OCI-LY3 (cell line): ENCODE results near the gene GIPC2.
"Not testable (repeated sequence)": the region's sequence is repeated elsewhere in the genome, so short reads cannot be mapped to it uniquely, and the experiment has no call there.

Experiments
- H2AFZ ChIP-seq: fragments of 200-600, 300-600 bp; shearing (Covaris generic); 2 replicates; pipeline ENCODE4 v1.6.0; 2014; ENCODE audit warnings: antibody characterized with exemption, low read depth, low read length
- H3K27ac ChIP-seq: fragments of 200-600, 300-600 bp; sonication (generic); 2 replicates; pipeline ENCODE4 v1.5.1; 2014; ENCODE audit warnings: mild to moderate bottlenecking, low read length, moderate library complexity, mixed read lengths
- H3K27me3 ChIP-seq: fragments of 200-600, 300-600 bp; sonication (generic); 2 replicates; pipeline ENCODE4 v1.6.1; 2014; ENCODE audit warnings: low read depth, low read length, mixed read lengths
- H3K36me3 ChIP-seq: fragments of 200-600, 300-600 bp; sonication (generic); replicated peaks from 2 replicates; pipeline ENCODE3; 2014; ENCODE audit warnings: low read depth, low read length, mixed read lengths
- H3K4me1 ChIP-seq: fragments of 300-600, 200-600 bp; sonication (generic); 2 replicates; pipeline ENCODE4 v1.6.1; 2014; ENCODE audit warnings: low read length, mixed read lengths
- H3K4me2 ChIP-seq: fragments of 200-600, 300-600 bp; sonication (generic); 2 replicates; pipeline ENCODE4 v1.6.1; 2014; ENCODE audit warnings: low read length, mixed read lengths
- H3K4me3 ChIP-seq: fragments of 300-600, 200-600 bp; sonication (generic); 2 replicates; pipeline ENCODE4 v1.5.1; 2014; ENCODE audit warnings: antibody characterized with exemption, mild to moderate bottlenecking, low read length, moderate library complexity
- H3K79me2 ChIP-seq: fragments of 300-600, 200-600 bp; shearing (Covaris generic); 2 replicates; pipeline ENCODE4 v1.6.1; 2014; ENCODE audit warnings: mild to moderate bottlenecking, low read length, mixed read lengths
- H3K9ac ChIP-seq: fragments of 300-600, 200-600 bp; shearing (Covaris generic); 2 replicates; pipeline ENCODE4 v1.6.0; 2014; ENCODE audit warnings: mild to moderate bottlenecking, low read length, moderate library complexity
- H3K9me3 ChIP-seq: fragments of 200-600, 300-600 bp; shearing (Covaris generic); 2 replicates; pipeline ENCODE4 v1.6.1; 2014; ENCODE audit warnings: low read length, mixed read lengths; ENCODE audit not compliant: insufficient read depth
- H4K20me1 ChIP-seq: fragments of 200-600, 300-600 bp; sonication (generic); 2 replicates; pipeline ENCODE4 v1.6.1; 2016; ENCODE audit warnings: low read length, mixed read lengths; ENCODE audit not compliant: insufficient read depth
- EZH2phosphoT487 ChIP-seq: fragments of 200-600 bp; shearing (Covaris generic); IDR thresholded peaks from 2 replicates; pipeline ENCODE4 v1.6.1; 2018; ENCODE audit warnings: antibody characterized with exemption, mixed run types, low read depth
- TF ChIP-seq, protein P1 (sequence below): fragments of 200-600, 300-600 bp; sonication (generic); IDR thresholded peaks from 2 replicates; pipeline ENCODE4 v1.5.1; 2014; ENCODE audit warnings: antibody characterized with exemption, low read length, low read depth

Gene GIPC2

DNA sequence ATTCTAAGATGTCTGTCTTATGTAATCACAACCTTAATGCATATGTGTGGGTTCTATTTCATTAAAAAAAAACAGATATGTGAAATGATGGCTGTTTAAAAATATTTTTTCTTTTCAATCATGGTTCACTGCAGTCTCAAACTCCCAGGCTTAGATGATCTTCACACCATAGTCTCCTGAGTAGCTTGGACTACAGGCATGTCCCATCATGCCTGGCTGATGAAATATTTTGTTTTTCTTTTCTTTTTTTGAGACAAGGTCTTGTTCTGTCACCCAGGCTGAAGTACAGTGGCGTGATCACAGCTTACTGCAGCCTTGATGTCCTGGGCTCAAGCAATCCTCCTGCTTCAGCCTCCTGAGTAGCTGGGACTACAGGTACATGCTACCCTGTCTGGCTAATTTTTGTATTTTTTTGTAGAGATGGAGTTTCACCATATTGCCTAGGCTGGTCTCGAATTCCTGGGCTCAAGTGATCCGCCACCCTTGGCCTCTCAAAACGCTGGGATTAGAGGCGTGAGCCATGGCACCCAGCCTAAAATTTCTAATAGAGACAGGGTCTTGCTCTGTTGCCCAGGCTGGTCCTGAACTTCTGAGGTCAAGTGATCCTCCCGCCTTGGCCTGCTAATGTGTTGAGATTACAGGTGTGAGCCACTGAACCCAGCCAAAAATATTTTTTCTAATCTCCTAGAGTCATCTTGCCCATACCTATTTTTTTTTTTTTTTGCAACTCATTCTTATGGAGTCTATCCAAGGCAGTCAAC lies 67.6 kb downstream of the GIPC2 start:
- Histone ChIP-seq H3K36me3 (no peaks in the 10 kb centered on the region), H4K20me1 (no peaks in the 10 kb centered on the region), H3K9me3 (no peaks in the 10 kb centered on the region), H3K79me2 (no peaks in the 10 kb centered on the region), H2AFZ (no peak overlapping the region), H3K4me1 (peaks cover 3% of the 10 kb centered on the region; the same call in 1 of the 2 replicates), H3K9ac (no peak overlapping the region), H3K27ac (no peak overlapping the region), H3K4me3 (no peak overlapping the region), H3K27me3 (no peaks in the 10 kb centered on the region), H3K4me2 (no peak overlapping the region)
- TF ChIP-seq EZH2phosphoT487: no peak
- TF ChIP-seq, protein P1, sequence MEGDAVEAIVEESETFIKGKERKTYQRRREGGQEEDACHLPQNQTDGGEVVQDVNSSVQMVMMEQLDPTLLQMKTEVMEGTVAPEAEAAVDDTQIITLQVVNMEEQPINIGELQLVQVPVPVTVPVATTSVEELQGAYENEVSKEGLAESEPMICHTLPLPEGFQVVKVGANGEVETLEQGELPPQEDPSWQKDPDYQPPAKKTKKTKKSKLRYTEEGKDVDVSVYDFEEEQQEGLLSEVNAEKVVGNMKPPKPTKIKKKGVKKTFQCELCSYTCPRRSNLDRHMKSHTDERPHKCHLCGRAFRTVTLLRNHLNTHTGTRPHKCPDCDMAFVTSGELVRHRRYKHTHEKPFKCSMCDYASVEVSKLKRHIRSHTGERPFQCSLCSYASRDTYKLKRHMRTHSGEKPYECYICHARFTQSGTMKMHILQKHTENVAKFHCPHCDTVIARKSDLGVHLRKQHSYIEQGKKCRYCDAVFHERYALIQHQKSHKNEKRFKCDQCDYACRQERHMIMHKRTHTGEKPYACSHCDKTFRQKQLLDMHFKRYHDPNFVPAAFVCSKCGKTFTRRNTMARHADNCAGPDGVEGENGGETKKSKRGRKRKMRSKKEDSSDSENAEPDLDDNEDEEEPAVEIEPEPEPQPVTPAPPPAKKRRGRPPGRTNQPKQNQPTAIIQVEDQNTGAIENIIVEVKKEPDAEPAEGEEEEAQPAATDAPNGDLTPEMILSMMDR: no peak

DNA sequence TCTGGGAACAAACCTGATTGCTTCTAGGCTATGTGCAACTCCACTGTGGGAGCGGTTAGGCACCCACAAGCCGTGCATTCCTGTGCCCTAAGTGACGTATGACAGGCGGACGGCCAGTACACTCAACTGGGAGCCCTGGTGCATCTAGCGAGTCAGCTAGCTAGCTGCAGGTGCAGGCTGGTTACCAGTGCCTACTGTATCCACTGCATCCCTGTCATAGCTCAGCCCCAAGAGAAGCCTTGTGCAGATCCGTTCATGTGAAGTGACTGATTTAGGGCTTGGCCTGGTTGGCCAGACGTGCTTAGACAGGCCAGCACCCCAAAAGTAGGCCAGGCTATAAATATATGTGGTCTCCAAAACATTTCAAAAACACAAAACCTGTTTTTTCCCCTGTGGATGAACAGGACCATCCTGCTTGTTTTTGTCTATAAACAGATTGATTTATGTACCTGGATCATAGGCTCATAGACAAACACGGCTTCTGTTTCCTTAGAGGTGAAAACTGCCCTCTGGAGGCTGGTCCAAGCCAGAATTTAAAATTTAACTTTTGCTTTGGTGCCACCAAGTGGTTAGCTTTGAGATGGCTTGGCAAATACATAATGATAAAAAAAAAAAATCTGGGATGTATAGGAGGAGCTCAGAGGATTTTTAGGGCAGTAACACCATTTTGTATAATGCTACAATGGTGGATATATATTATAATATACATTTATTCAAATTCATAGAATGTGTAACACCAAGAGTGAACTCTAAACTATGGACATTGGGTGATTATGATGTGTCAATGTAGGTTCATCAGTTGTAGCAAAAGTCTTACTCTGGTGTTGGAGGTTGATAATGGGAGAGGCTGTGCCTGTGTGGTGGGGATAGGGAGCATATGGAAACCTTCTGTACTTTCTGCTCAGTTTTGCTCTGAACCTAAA lies 68.5 kb downstream of the GIPC2 start:
- Histone ChIP-seq H3K9me3 (no peaks in the 10 kb centered on the region), H2AFZ (peak overlapping the region; percentile 96), H3K4me2 (peak overlapping the region; percentile 64), H3K27me3 (no peaks in the 10 kb centered on the region), H3K36me3 (no peaks in the 10 kb centered on the region), H4K20me1 (no peaks in the 10 kb centered on the region), H3K9ac (no peak overlapping the region), H3K27ac (no peak overlapping the region), H3K4me3 (no peak overlapping the region), H3K79me2 (no peaks in the 10 kb centered on the region), H3K4me1 (peaks cover 3% of the 10 kb centered on the region; the same call in 1 of the 2 replicates)
- no peak for TF ChIP-seq EZH2phosphoT487
- TF ChIP-seq, protein P1: peak; percentile 95

DNA sequence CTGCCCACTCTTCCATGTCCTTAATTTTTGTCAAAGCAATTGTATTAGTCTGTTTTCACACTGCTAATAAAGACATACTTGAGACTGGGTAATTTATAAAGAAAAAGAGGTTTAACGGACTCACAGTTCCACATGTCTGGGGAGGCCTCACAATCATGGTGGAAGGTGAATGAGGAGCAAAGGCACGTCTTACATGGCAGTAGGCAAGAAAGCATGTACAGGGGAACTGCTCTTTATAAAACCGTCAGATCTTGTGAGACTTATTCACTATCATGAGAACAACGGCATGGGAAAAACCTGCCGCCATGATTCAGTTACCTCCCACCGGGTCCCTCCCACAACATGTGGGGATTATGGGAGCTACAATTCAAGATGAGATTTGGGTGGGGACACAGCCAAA lies 74.7 kb downstream of the GIPC2 start:
- not testable (repeated sequence) for H4K20me1 ChIP-seq, H3K27me3 ChIP-seq, H3K36me3 ChIP-seq, H3K4me1 ChIP-seq, H3K27ac ChIP-seq, H3K4me2 ChIP-seq, H3K79me2 ChIP-seq, H3K4me3 ChIP-seq, H2AFZ ChIP-seq, H3K9ac ChIP-seq, H3K9me3 ChIP-seq

DNA sequence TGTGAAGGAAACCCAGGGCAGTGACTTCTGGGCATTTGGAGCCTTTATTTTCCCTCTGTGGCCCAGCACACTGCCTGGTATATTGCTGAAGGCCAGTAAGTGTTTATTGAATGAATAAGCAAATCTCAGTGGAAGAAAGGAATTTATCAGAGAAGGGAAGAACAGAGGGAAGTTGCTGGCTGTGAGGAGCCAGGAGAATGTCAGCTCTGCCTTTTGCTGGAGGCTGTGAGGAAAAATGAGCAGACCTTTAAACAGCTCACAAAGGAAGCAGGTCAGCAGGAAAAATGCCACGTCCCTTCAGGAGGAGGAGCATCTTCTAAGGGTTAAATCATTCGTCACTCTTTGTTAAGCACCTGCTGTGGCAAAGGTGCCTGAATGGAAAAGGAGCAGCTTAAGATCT lies 75.9 kb downstream of the GIPC2 start:
- no peak overlapping the region for H2AFZ ChIP-seq

More for the DNA sequence above, 75.9 kb downstream of the GIPC2 start:
- H3K9ac ChIP-seq: no peak overlapping the region
- no peaks in the 10 kb centered on the region for H3K79me2 ChIP-seq
- TF ChIP-seq, protein P1: no peak
- TF ChIP-seq EZH2phosphoT487: no peak
- no peak overlapping the region for H3K27ac ChIP-seq
- H4K20me1 ChIP-seq: no peaks in the 10 kb centered on the region
- H3K4me1 ChIP-seq: no peaks in the 10 kb centered on the region
- H3K4me2 ChIP-seq: no peak overlapping the region
- H3K27me3 ChIP-seq: no peaks in the 10 kb centered on the region
- H3K36me3 ChIP-seq: no peaks in the 10 kb centered on the region
- no peak overlapping the region for H3K4me3 ChIP-seq
- no peaks in the 10 kb centered on the region for H3K9me3 ChIP-seq
